ENCODE data around the gene PLXNA2. TPM values are rescaled to one million over a fixed set of nuclear protein-coding genes. Genes with fewer than 3 reads are reported as not detected.

Gene PLXNA2
- total RNA-seq, 4 donors from 2014 or later, result 19.8 to 41.6 (median 27.9) TPM

DNA sequence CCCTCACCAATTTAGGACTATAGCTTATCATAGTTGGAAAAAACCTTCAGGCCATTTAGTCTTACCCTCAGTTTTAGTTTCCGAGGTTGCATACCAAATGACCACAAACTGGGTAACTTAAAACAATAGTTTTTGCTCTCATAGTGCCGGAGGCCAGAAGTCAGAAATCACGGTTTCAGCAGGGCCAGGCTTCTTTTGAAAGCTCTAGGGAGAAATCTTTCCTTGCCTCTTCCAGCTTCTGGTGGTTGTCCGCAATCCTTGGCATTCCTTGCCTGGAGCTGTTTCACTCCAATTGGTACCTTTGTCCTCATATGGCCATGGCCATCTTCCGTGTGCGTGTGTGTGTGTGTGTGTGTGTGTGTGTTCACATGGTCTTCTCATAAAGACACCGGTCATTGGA lies 12.4 kb upstream of the PLXNA2 start:
- intact Hi-C loops (cut with DNase I), result no loop called here
- DNase-seq (ENCODE audit: extremely low spot score), result no peak
- H3K4me3 ChIP-seq, result no peak overlapping the region
- H3K36me3 ChIP-seq, result no peaks in the 10 kb centered on the region
- H3K27me3 ChIP-seq, result no peaks in the 10 kb centered on the region
- 91% methylated on average over 7 of the region's 7 CpGs for WGBS
- TF ChIP-seq, protein P1, sequence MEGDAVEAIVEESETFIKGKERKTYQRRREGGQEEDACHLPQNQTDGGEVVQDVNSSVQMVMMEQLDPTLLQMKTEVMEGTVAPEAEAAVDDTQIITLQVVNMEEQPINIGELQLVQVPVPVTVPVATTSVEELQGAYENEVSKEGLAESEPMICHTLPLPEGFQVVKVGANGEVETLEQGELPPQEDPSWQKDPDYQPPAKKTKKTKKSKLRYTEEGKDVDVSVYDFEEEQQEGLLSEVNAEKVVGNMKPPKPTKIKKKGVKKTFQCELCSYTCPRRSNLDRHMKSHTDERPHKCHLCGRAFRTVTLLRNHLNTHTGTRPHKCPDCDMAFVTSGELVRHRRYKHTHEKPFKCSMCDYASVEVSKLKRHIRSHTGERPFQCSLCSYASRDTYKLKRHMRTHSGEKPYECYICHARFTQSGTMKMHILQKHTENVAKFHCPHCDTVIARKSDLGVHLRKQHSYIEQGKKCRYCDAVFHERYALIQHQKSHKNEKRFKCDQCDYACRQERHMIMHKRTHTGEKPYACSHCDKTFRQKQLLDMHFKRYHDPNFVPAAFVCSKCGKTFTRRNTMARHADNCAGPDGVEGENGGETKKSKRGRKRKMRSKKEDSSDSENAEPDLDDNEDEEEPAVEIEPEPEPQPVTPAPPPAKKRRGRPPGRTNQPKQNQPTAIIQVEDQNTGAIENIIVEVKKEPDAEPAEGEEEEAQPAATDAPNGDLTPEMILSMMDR (IDR thresholded peaks at IDR 0.05), result no peak
- TF ChIP-seq EP300 (IDR thresholded peaks at IDR 0.05) (no peak), POLR2AphosphoS5 (IDR thresholded peaks at IDR 0.05) (no peak), POLR2A (IDR thresholded peaks at IDR 0.05; ENCODE audit: low read depth) (no peak)
- H3K9me3 ChIP-seq, result peaks cover 0 to 7% (median 3%) of the 10 kb centered on the region in 4 donors
- H3K27ac ChIP-seq (replicated peaks in 1 of 4), result no peak overlapping the region
- H3K4me1 ChIP-seq, result peaks cover 0 to 17% (median 4%) of the 10 kb centered on the region in 4 donors

GRCh38 chr1:208256091-208256490 lies 11.9 kb upstream of the PLXNA2 start:
- H3K9me3 ChIP-seq, result peaks cover 0 to 7% (median 3%) of the 10 kb centered on the region in 4 donors
- H3K27ac ChIP-seq (replicated peaks in 1 of 4), result no peak overlapping the region
- no peaks in the 10 kb centered on the region for H3K36me3 ChIP-seq
- no peak for DNase-seq (ENCODE audit: extremely low spot score)
- intact Hi-C loops (cut with DNase I), result no loop called here
- no peak overlapping the region for H3K4me3 ChIP-seq
- 90% methylated on average over 1 of the region's 1 CpG for WGBS
- H3K27me3 ChIP-seq, result no peaks in the 10 kb centered on the region
- H3K4me1 ChIP-seq, result peaks cover 0 to 17% (median 4%) of the 10 kb centered on the region in 4 donors
- no peak for TF ChIP-seq POLR2A (IDR thresholded peaks at IDR 0.05; ENCODE audit: low read depth)
- no peak for TF ChIP-seq EP300 (IDR thresholded peaks at IDR 0.05)
- TF ChIP-seq POLR2AphosphoS5 (IDR thresholded peaks at IDR 0.05), result no peak
- TF ChIP-seq, protein P1 (IDR thresholded peaks at IDR 0.05), result no peak

DNA sequence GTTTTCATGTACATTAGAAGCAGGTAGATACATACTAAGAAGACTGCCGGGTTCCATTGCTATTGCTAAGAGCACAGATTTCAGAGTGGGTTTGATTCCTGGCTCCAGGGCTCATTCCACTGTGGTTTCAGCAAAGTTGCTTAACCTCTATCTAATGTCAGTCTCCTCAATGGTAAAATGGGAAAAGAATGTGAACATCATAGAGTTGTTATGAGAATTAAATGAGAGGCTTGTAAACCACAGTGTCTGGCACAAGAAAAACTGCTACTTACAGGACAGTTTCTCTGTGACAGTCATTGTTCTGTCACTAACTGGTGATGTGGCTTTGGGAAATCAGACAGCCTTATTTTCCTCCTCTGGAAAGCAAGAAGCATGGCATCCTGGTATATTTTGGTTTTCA lies 10.7 kb upstream of the PLXNA2 start:
- WGBS, result 93% methylated on average over 1 of the region's 1 CpG
- Histone ChIP-seq H3K27me3 (no peaks in the 10 kb centered on the region), H3K4me1 (peaks cover 0 to 17% (median 4%) of the 10 kb centered on the region in 4 donors), H3K36me3 (no peaks in the 10 kb centered on the region), H3K4me3 (no peak overlapping the region), H3K9me3 (no peaks in the 10 kb centered on the region), H3K27ac (replicated peaks in 1 of 4) (no peak overlapping the region)
- TF ChIP-seq POLR2A (IDR thresholded peaks at IDR 0.05; ENCODE audit: low read depth), result no peak
- no peak for TF ChIP-seq POLR2AphosphoS5 (IDR thresholded peaks at IDR 0.05)
- TF ChIP-seq, protein P1 (IDR thresholded peaks at IDR 0.05), result no peak
- no peak for TF ChIP-seq EP300 (IDR thresholded peaks at IDR 0.05)
- no peak for DNase-seq (ENCODE audit: extremely low spot score)
- intact Hi-C loops (cut with DNase I), result no loop called here

DNA sequence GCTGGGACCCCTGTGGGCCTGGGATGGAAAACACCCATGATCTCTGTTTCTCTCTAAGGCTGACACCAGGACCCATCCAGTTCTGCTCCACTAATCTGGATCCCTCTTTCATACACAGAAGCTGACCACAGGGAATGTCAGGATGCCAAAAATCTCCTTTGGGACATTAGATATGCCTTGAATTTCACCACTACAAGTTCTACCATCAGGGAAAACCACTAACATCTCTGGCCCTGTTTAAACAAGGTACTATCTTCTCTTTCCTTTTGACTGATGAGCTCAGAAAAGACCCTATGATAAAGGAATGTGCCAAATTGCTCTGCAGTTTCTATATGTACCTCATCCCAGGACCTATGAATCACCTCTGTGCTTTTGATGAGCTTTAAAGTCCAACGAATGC lies 10.2 kb upstream of the PLXNA2 start:
- H3K27ac ChIP-seq (replicated peaks in 1 of 4), result no peak overlapping the region

More for the DNA sequence above, 10.2 kb upstream of the PLXNA2 start:
- no peak for TF ChIP-seq POLR2AphosphoS5 (IDR thresholded peaks at IDR 0.05)
- TF ChIP-seq EP300 (IDR thresholded peaks at IDR 0.05), result no peak
- no peak for TF ChIP-seq POLR2A (IDR thresholded peaks at IDR 0.05; ENCODE audit: low read depth)
- TF ChIP-seq, protein P1 (IDR thresholded peaks at IDR 0.05), result no peak
- WGBS, result 100% methylated on average over 1 of the region's 1 CpG
- no peak overlapping the region for H3K4me3 ChIP-seq
- peaks cover 0 to 17% (median 4%) of the 10 kb centered on the region in 4 donors for H3K4me1 ChIP-seq
- H3K36me3 ChIP-seq, result no peaks in the 10 kb centered on the region
- intact Hi-C loops (cut with DNase I), result no loop called here
- no peaks in the 10 kb centered on the region for H3K27me3 ChIP-seq
- no peak for DNase-seq (ENCODE audit: extremely low spot score)
- no peaks in the 10 kb centered on the region for H3K9me3 ChIP-seq
